Fibroblast of villous mesenchyme (primary cell): ENCODE results near the gene EXOC8. TPM values are rescaled to one million over a fixed set of nuclear protein-coding genes. Genes with fewer than 3 reads are reported as not detected.
A peak's percentile ranks its signal among the peaks of the same experiment; 100 is the strongest.

Source experiments
- DNase-seq: peaks from one replicate; pipeline ENCODE4 v3.0.0-alpha.2; 2010; ENCODE audit warnings: low read depth
- H3K4me3 ChIP-seq: 2 replicates; pipeline ENCODE4 v1.5.1; 2011; ENCODE audit warnings: low read depth, mild to moderate bottlenecking, low read length
- CTCF ChIP-seq: IDR thresholded peaks from 2 replicates; pipeline ENCODE4 v1.5.1; 2012; ENCODE audit warnings: low read depth, mild to moderate bottlenecking, low read length; ENCODE audit not compliant: insufficient read depth
- total RNA-seq: library from RNA; depleted of rRNA; stranded (reverse); fragments of >200 nt; gene quantifications from 2 replicates; pipeline ENCODE4 v1.2.3, GENCODE V29; 2012

The EXOC8 gene
- total RNA-seq, 1 donor = 21.2 TPM

GRCh38 chr1:231329483-231329882 lies 8.2 kb downstream of the EXOC8 start:
- H3K4me3 ChIP-seq = no peak overlapping the region
- DNase-seq = no peak
- TF ChIP-seq CTCF = no peak

GRCh38 chr1:231327617-231328016 lies 10.0 kb downstream of the EXOC8 start:
- no peak for DNase-seq
- no peak overlapping the region for H3K4me3 ChIP-seq
- TF ChIP-seq CTCF = no peak

GRCh38 chr1:231326248-231326647 lies 11.4 kb downstream of the EXOC8 start:
- H3K4me3 ChIP-seq = no peak overlapping the region
- no peak for DNase-seq
- no peak for TF ChIP-seq CTCF

GRCh38 chr1:231324660-231325059 lies 13.0 kb downstream of the EXOC8 start:
- DNase-seq = no peak
- H3K4me3 ChIP-seq = no peak overlapping the region
- no peak for TF ChIP-seq CTCF

GRCh38 chr1:231322880-231323530 lies 14.6 kb downstream of the EXOC8 start:
- H3K4me3 ChIP-seq = no peak overlapping the region
- peak; percentile 9 for TF ChIP-seq CTCF
- no peak for DNase-seq

GRCh38 chr1:231319080-231319479 lies 18.6 kb downstream of the EXOC8 start:
- TF ChIP-seq CTCF = no peak
- H3K4me3 ChIP-seq = no peak overlapping the region
- DNase-seq = no peak

- H3K4me3 ChIP-seq = no peak overlapping the region
- TF ChIP-seq CTCF = no peak
- DNase-seq = no peak
These were observed 19.1 kb downstream of the EXOC8 start for GRCh38 chr1:231318568-231318967.
